GM21786 (cell line): ENCODE measurements around the gene CBX1.
"Not testable (repeated sequence)": the region's sequence is repeated elsewhere in the genome, so short reads cannot be mapped to it uniquely, and the experiment has no call there.

Experiments
- ATAC-seq: cut with Tn5 transposase; IDR thresholded peaks from one replicate; pipeline ENCODE4 v1.9.1; 2021; ENCODE audit not compliant: unreplicated experiment

CBX1 gene

DNA sequence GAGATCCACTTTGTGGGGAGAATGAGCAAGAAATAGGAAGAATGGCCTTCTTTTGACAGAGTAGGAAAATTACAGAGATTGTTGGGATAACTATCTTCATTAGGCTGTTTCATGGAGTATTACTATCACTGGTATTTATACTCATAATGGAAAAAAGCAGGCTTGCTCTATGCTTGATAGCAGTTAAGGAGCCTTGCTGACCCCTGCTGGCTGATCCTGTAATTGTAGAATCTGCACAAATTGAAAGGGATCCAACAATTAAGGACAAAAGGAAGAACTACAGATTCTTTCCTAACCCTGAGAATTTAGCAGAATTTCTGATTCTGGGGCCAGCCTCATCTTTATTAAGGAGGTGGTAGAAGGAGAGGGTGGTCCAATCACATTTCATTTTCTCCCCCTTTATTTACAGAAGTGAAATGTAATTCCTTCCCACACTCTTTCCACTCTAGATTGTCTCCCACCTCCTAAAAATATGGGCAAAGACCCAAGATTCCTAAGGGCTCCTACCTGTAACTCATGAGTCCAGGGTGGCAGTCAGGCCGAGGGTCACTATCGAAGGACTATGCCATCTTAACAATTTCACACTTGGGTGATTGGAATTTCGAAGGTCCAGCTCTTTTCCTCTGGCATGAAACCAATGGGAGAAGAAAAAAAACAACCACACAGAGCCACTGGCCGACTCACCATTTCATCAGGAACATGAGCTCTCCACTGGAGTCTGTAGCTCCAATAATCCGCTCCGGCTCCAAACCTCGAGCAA lies 26.8 kb downstream of the CBX1 start:
- no peak for ATAC-seq

DNA sequence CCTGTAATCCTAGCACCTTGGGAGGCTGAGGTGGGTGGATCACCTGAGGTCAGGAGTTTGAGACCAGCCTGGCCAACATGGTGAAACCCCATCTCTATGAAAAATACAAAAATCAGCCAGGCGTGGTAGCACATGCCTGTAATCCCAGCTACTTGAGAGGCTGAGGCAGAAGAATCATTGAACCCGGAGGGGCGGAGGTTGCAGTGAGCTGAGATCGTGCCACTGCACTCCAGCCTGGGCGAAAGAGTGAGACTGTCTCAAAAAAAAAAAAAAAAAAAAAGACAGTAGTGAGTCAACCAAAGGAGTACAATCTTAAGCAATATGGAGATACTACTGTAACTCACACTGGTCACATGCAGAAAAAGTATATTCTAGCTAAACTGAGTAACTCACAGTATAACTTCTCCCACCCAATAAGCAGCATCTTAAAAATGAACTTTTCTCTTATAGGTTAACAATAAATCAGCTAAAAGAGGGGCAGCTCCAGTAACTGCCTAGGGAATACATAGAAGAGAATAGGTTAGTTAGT lies 27.6 kb downstream of the CBX1 start:
- ATAC-seq: not testable (repeated sequence)

DNA sequence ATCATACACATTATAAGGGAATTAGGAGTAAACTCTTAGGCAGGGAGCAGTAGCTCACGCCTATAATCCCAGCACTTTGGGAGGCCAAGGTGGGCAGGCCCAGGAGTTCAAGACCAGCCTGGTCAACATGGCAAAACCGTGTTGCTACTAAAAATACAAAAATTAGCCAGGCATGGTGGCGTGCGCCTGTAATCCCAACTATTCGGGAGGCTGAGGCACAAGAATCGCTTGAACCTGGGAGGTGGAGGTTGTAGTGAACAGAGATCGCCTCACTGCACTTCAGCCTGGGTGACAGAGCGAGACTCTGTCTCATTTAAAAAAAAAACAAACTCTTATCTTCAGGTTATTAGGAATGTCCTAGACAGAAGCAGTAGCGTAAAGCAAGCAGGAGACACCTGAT lies 28.5 kb downstream of the CBX1 start:
- ATAC-seq: not testable (repeated sequence)

GRCh38 chr17:48071654-48072053 lies 29.6 kb downstream of the CBX1 start:
- ATAC-seq: no peak

GRCh38 chr17:48070195-48070594 lies 31.1 kb downstream of the CBX1 start:
- ATAC-seq: no peak

DNA sequence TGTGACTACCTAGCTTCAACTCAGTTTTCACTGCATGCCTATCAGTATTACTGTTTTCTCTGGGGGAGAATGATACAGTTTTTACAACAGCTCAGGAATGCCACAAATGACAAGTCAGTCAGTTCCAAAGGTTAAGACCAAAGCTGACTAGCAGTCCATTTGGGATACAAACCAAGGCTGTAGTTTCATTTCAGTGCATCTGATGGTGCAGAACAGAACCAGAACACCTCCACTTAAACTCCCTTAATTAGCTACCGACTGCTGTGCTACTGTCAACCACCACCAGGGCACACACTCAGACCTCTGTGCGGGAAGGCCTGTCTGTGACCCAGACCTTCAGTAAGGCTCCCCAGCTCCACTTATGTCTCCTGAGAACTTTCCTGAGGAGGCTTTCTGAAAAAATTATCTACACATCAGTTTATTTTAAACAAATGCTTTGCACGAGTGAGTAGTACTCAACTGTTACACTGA lies 32.8 kb downstream of the CBX1 start:
- ATAC-seq: no peak

- ATAC-seq: not testable (repeated sequence)
Measured at GRCh38 chr17:48067808-48068207, 33.5 kb downstream of the CBX1 start.

- no peak for ATAC-seq
Measured at GRCh38 chr17:48067245-48067644, 34.0 kb downstream of the CBX1 start.

DNA sequence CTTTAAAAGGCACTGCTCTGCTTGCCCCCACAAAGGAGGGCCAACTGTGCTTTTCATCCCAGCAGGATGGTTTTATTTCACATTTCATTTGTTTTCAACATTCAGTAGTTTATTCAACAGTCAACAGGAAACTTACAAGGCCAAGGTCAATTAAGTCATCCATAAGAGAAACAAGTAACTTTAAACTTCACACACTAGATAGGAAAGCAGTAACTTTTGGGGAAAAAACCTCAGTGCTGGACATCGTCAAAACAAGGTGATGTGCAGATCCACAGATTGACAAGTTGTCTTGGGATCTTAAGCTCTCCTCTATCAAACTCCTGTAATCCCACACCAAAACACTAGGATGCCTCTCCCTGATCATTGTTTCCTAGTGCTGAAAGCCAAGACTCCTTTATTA lies 34.6 kb downstream of the CBX1 start:
- no peak for ATAC-seq

GRCh38 chr17:48066192-48066591 lies 35.1 kb downstream of the CBX1 start:
- ATAC-seq: no peak

DNA sequence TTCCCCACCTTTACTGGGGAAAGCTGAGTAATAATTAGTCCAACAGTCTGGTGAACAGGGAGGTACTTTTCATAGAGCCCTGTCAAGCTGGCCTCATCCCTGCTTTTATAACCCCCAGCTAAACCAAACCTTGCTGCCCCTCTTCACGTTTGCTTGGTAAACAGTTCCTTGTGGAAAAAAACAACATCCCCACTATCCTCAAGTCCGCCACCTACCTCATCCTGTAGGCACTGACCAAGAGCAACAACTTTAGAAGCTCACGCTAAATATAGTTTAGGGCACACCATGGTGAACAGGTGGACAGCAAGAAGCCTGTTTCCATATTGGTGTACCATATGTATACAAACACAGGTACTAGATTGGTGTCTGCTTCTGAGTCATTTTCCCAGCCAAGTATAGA lies 36.6 kb downstream of the CBX1 start:
- ATAC-seq: no peak

- no peak for ATAC-seq
Measured at GRCh38 chr17:48062273-48062672, 39.0 kb downstream of the CBX1 start.

DNA sequence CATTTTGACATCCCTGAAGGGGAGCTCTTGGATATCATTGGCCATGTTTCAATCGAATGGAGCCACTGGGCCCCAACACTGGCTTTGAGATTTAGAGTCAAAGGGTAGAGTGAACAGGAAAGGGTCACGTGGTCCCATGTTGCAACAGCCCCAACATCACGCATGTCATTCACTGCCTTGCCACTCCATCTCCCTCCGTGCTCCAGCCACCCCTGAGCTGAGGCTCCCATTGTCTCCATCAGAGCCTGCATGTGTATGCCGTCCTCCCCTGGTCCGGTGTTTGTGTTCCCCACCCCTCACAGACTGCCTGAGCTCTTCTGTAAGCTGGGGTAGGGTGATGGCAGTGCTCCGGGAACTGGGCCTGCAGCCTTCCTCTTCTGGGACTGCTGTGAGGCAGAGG lies 41.0 kb downstream of the CBX1 start:
- no peak for ATAC-seq

- ATAC-seq: no peak
Measured at GRCh38 chr17:48059125-48059668, 42.1 kb downstream of the CBX1 start.

DNA sequence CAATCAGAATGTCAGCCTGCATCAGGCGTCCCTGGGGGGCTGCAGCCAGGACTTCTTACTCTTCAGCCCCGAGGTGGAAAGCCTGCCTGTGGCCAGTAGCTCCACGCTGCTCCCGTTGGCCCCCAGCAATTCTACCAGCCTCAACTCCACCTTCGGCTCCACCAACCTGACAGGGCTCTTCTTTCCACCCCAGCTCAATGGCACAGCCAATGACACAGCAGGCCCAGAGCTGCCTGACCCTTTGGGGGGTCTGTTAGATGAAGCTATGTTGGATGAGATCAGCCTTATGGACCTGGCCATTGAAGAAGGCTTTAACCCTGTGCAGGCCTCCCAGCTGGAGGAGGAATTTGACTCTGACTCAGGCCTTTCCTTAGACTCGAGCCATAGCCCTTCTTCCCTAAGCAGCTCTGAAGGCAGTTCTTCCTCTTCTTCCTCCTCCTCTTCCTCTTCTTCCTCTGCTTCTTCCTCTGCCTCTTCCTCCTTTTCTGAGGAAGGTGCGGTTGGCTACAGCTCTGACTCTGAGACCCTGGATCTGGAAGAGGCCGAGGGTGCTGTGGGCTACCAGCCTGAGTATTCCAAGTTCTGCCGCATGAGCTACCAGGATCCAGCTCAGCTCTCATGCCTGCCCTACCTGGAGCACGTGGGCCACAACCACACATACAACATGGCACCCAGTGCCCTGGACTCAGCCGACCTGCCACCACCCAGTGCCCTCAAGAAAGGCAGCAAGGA lies 42.7 kb downstream of the CBX1 start:
- ATAC-seq: no peak

DNA sequence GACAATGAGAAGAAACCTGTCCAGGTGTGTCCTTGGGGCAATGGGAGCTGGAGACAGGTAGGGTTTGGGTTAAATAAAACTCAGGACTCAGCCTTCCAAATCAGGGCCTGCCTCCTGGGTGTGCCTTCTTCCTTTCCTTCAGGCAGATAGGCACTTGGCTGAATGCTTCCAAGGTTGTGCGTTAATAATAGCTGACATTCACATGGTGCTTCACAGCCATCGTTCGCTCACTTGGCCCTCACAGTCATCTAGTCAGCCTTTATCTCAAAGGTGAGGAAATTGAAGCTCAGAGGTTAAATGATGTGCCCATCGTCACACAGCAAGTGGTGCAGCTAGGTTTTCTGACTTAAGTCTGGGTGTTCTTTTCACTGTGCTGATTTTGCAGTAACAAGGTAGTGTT lies 43.7 kb downstream of the CBX1 start:
- ATAC-seq: no peak

GRCh38 chr17:48056879-48057278 lies 44.4 kb downstream of the CBX1 start:
- no peak for ATAC-seq

DNA sequence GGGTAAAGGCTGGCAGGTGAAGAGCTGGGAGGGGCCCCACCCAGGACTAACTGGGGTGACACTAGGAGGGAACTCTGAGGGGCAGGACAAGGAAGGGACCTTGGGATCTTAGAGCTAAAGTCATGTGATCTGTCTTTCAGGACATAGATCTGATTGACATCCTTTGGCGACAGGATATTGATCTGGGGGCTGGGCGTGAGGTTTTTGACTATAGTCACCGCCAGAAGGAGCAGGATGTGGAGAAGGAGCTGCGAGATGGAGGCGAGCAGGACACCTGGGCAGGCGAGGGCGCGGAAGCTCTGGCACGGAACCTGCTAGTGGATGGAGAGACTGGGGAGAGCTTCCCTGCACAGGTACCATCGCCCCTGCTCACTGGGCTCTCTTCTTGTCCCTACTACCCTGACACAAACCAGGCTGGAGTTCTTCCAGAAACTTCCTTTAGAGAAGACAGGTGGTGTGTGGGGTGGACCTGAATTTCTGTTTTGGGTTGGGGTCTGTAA lies 45.0 kb downstream of the CBX1 start:
- no peak for ATAC-seq

DNA sequence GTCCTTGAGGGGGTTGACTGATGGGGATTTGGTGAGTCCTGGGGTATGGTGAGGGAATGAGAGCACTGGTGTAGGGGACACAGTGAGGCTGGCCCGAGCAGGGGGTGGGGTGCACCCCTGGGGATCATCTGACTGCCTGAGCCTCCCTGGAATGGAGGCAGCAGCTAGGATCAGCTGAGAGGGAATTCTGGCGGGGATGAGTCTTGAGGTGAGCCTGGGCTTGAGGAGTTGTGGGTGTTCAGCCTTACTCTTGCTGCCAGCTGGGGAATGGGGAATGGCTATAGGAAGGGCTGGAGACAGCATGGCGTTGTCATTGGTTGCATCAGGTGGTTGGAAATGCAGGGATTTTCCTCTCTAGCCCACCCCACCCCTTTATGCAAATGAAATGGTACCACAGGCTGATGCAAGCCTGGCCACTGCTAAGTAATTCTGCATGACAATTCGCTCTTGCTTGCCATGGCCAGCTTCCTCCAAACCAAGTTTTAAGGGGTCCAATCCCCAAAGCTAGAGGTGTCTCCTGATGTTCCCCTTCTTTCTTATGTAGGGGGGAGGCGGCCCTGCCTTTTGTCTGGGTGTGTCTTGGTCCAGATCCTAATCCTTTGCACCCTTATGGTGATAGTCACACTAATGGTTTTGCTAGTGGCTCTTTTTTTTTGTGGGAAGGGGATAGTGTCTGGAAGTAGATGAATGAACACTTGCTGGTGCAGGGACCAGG lies 45.6 kb downstream of the CBX1 start:
- ATAC-seq: peak; percentile 62

- no peak for ATAC-seq
Measured at GRCh38 chr17:48054238-48055185, 46.8 kb downstream of the CBX1 start.
